ENCODE measurements around the gene GP9.

GRCh38 chr3:129057249-129057648 lies 3.3 kb upstream of the GP9 start:
- TF ChIP-seq, protein P1, sequence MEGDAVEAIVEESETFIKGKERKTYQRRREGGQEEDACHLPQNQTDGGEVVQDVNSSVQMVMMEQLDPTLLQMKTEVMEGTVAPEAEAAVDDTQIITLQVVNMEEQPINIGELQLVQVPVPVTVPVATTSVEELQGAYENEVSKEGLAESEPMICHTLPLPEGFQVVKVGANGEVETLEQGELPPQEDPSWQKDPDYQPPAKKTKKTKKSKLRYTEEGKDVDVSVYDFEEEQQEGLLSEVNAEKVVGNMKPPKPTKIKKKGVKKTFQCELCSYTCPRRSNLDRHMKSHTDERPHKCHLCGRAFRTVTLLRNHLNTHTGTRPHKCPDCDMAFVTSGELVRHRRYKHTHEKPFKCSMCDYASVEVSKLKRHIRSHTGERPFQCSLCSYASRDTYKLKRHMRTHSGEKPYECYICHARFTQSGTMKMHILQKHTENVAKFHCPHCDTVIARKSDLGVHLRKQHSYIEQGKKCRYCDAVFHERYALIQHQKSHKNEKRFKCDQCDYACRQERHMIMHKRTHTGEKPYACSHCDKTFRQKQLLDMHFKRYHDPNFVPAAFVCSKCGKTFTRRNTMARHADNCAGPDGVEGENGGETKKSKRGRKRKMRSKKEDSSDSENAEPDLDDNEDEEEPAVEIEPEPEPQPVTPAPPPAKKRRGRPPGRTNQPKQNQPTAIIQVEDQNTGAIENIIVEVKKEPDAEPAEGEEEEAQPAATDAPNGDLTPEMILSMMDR (IDR thresholded peaks at IDR 0.05; ENCODE audit: low read depth, low read length), result no peak
- no peak for TF ChIP-seq POLR2A (IDR thresholded peaks at IDR 0.05; ENCODE audit: extremely low read depth, insufficient read length)
- no peak for TF ChIP-seq MAX (IDR thresholded peaks at IDR 0.05; ENCODE audit: low read depth, low read length)
